GM18511 (cell line): Measurements from ENCODE around the gene OSBPL10.

ENCODE experiments used
- ATAC-seq: cut with Tn5 transposase; IDR thresholded peaks from one replicate; pipeline ENCODE4 v1.9.1; 2021; ENCODE audit warnings: mild to moderate bottlenecking, moderate library complexity; ENCODE audit not compliant: unreplicated experiment

OSBPL10 gene

GRCh38 chr3:31926543-31926942 is 54.5 kb downstream of the OSBPL10 start:
- ATAC-seq = no peak

- no peak for ATAC-seq
Measured at GRCh38 chr3:31925271-31925630, 55.8 kb downstream of the OSBPL10 start.

- ATAC-seq = no peak
Measured at GRCh38 chr3:31924610-31925270, 56.3 kb downstream of the OSBPL10 start.

- no peak for ATAC-seq
Measured at GRCh38 chr3:31922962-31923361, 58.1 kb downstream of the OSBPL10 start.

- ATAC-seq = no peak
Measured at GRCh38 chr3:31921837-31922236, 59.2 kb downstream of the OSBPL10 start.

- no peak for ATAC-seq
Measured at GRCh38 chr3:31920310-31920709, 60.8 kb downstream of the OSBPL10 start.

- no peak for ATAC-seq
Measured at GRCh38 chr3:31919528-31919927, 61.5 kb downstream of the OSBPL10 start.

- ATAC-seq = peak; percentile 80
Measured at GRCh38 chr3:31918179-31919150, 62.6 kb downstream of the OSBPL10 start.

GRCh38 chr3:31917303-31918005 is 63.6 kb downstream of the OSBPL10 start:
- peak; percentile 89 for ATAC-seq

GRCh38 chr3:31911643-31912042 is 69.4 kb downstream of the OSBPL10 start:
- no peak for ATAC-seq

- no peak for ATAC-seq
Measured at GRCh38 chr3:31911124-31911523, 69.9 kb downstream of the OSBPL10 start.

- ATAC-seq = no peak
Measured at GRCh38 chr3:31909455-31909854, 71.6 kb downstream of the OSBPL10 start.

- ATAC-seq = peak; percentile 89
Measured at GRCh38 chr3:31908391-31909097, 72.5 kb downstream of the OSBPL10 start.

- no peak for ATAC-seq
Measured at GRCh38 chr3:31906182-31906581, 74.9 kb downstream of the OSBPL10 start.

- ATAC-seq = no peak
Measured at GRCh38 chr3:31903686-31904431, 77.2 kb downstream of the OSBPL10 start.

GRCh38 chr3:31900583-31900982 is 80.5 kb downstream of the OSBPL10 start:
- no peak for ATAC-seq

- no peak for ATAC-seq
Measured at GRCh38 chr3:31896648-31897433, 84.2 kb downstream of the OSBPL10 start.

GRCh38 chr3:31896026-31896425 is 85.0 kb downstream of the OSBPL10 start:
- ATAC-seq = no peak

- no peak for ATAC-seq
Measured at GRCh38 chr3:31895471-31895870, 85.6 kb downstream of the OSBPL10 start.
